GM12874 (cell line): ENCODE results near the gene CYB5B.

Source experiments
- CTCF ChIP-seq: IDR thresholded peaks from 2 replicates; pipeline ENCODE4 v1.5.1; 2011; ENCODE audit warnings: low read depth, mild to moderate bottlenecking, control low read depth, low read length, moderate library complexity; ENCODE audit not compliant: insufficient read depth

The CYB5B gene

GRCh38 chr16:69495821-69496220 is 71.4 kb downstream of the CYB5B start:
- TF ChIP-seq CTCF: no peak

GRCh38 chr16:69496376-69496775 is 72.0 kb downstream of the CYB5B start:
- no peak for TF ChIP-seq CTCF

- TF ChIP-seq CTCF: no peak
Measured at GRCh38 chr16:69496896-69497295, 72.5 kb downstream of the CYB5B start.

GRCh38 chr16:69497876-69498596 is 73.6 kb downstream of the CYB5B start:
- no peak for TF ChIP-seq CTCF

- no peak for TF ChIP-seq CTCF
Measured at GRCh38 chr16:69498926-69499325, 74.5 kb downstream of the CYB5B start.

- TF ChIP-seq CTCF: no peak
Measured at GRCh38 chr16:69499541-69500230, 75.3 kb downstream of the CYB5B start.

- no peak for TF ChIP-seq CTCF
Measured at GRCh38 chr16:69500496-69500895, 76.1 kb downstream of the CYB5B start.
